Endothelial cell of hepatic sinusoid (primary cell): Measurements from ENCODE around the gene BROX.

Experiments used
- in situ Hi-C: cut with HindIII; loops from 2 replicates; pipeline ENCODE4 v1.10.0; 2017; ENCODE audit warnings: low sequenced_read_pairs

The BROX gene

DNA sequence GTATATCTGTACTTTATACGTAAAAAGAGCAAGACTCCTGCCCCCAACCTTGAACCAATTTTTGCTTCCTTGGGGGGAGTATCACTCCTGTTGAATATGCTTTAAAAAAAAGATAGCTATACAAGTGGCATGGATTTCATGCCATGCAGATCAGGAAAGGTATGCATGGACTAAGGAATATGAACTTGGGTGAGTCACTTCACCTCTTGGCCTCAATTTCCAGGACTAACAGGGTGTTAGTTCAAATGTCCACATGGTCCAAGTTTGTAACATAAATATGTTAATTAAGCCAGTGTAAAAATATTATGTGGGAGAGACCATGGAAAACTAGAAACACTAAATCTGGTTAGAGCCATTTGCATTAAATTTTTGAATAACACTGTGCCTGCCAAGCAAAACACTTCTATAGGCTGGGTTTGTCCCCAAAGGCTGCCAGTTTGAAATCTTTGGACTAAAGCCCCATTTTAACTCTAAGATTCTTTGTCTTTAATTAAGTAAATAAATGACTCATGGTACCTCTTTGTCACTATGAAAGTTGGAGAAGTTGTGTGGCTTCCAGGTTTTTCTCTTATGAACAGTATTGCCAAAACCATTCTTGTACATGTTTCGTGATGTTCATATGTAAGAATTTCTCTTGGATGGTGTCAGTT, 57.7 kb downstream of the BROX start:
- in situ Hi-C loops = no loop called here

GRCh38 chr1:222772996-222773379, 60.6 kb downstream of the BROX start:
- in situ Hi-C loops = no loop called here

DNA sequence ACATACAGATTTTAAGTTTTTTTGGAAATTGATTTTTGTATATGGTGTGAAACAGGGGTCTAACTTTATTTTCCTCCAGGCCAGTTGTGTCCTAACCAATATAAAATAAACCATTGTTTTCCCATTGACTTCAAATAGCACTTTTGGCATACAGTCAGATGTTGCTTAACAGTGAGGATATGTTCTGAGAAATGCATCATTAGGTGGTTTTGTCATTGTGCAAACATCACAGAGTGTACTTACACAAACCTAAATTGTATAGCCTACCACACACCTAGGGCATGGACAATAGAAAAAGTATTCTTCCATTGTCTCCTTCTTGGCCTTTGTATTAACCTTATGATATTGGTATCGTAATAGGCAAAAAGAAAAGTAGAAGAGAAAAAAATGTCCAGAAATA, 65.1 kb downstream of the BROX start:
- in situ Hi-C loops = no loop called here

DNA sequence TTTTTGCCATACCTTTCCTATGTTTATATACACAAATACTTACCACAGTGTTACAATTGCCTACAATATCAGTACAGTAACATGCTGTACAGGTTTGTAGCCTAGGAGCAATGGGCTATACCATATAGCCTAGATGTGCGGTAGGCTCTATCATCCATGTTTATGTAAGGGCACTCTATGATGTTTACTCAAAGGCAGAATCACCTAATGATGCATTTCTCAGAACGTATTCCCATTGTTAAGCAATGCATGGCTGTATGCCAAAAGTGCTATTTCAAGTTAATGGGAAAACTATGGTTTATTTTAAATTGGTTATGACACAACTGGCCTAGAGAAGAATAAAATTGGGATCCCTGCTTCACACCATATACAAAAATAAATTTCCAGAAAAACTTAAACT, 65.6 kb downstream of the BROX start:
- in situ Hi-C loops = no loop called here

GRCh38 chr1:222781251-222781650, 68.9 kb downstream of the BROX start:
- in situ Hi-C loops = no loop called here

- in situ Hi-C loops = no loop called here
These were observed 70.7 kb downstream of the BROX start for GRCh38 chr1:222783051-222783450.

GRCh38 chr1:222784371-222784770, 72.0 kb downstream of the BROX start:
- in situ Hi-C loops = no loop called here
